H9 (cell line): ENCODE measurements around the gene GRID1. TPM values are rescaled to one million over a fixed set of nuclear protein-coding genes. Genes with fewer than 3 reads are reported as not detected.

ENCODE experiments used
- DNase-seq: peaks from one replicate; pipeline ENCODE4 v3.0.0-alpha.2; 2017
- H2AFZ ChIP-seq: one replicate; pipeline ENCODE4 v1.6.1; 2013; ENCODE audit warnings: mild to moderate bottlenecking, low read length, control low read depth, moderate library complexity
- H2AK5ac ChIP-seq: 2 replicates; pipeline ENCODE4 v1.6.1; 2013; ENCODE audit warnings: low read length, control low read depth, mixed read lengths; ENCODE audit not compliant: insufficient read length
- H2BK120ac ChIP-seq: one replicate; pipeline ENCODE4 v1.6.1; 2013; ENCODE audit warnings: low read depth, mild to moderate bottlenecking, low read length, control low read depth, inconsistent platforms; ENCODE audit not compliant: poor library complexity, severe bottlenecking
- H2BK12ac ChIP-seq: 2 replicates; pipeline ENCODE4 v1.6.1; 2013; ENCODE audit warnings: low read length, control low read depth, mixed read lengths, low read depth; ENCODE audit not compliant: insufficient read length
- H2BK15ac ChIP-seq: 2 replicates; pipeline ENCODE4 v1.6.1; 2013; ENCODE audit warnings: low read depth, low read length, control low read depth
- H2BK20ac ChIP-seq: one replicate; pipeline ENCODE4 v1.6.1; 2013; ENCODE audit warnings: low read depth, mild to moderate bottlenecking, low read length, control low read depth, inconsistent platforms; ENCODE audit not compliant: poor library complexity, severe bottlenecking
- H2BK5ac ChIP-seq: 2 replicates; pipeline ENCODE4 v1.6.1; 2013; ENCODE audit warnings: low read length, control low read depth, mixed read lengths; ENCODE audit not compliant: insufficient read length
- H3K14ac ChIP-seq: 2 replicates; pipeline ENCODE4 v1.6.1; 2013; ENCODE audit warnings: low read length, control low read depth; ENCODE audit not compliant: insufficient read depth
- H3K18ac ChIP-seq: 2 replicates; pipeline ENCODE4 v1.6.1; 2013; ENCODE audit warnings: low read depth, mild to moderate bottlenecking, mixed read lengths, low read length, control low read depth; ENCODE audit not compliant: insufficient read length
- H3K23ac ChIP-seq: 2 replicates; pipeline ENCODE4 v1.6.1; 2013; ENCODE audit warnings: low read length, control low read depth, mixed read lengths, low read depth; ENCODE audit not compliant: insufficient read length
- H3K23me2 ChIP-seq: 2 replicates; pipeline ENCODE4 v1.6.1; 2013; ENCODE audit warnings: low read depth, mild to moderate bottlenecking, mixed read lengths, low read length, control low read depth; ENCODE audit not compliant: insufficient read length, poor library complexity, severe bottlenecking
- H3K27ac ChIP-seq: 2 replicates; pipeline ENCODE4 v1.5.1; 2013; ENCODE audit warnings: low read length, control low read depth, mixed read lengths, low read depth; ENCODE audit not compliant: insufficient read length
- H3K27me3 ChIP-seq: 2 replicates; pipeline ENCODE4 v1.6.1; 2013; ENCODE audit warnings: low read length, control low read depth, inconsistent platforms; ENCODE audit not compliant: insufficient read depth
- H3K4ac ChIP-seq: 2 replicates; pipeline ENCODE4 v1.6.1; 2013; ENCODE audit warnings: low read depth, mild to moderate bottlenecking, control low read depth, inconsistent platforms, low read length, moderate library complexity
- H3K4me1 ChIP-seq: 2 replicates; pipeline ENCODE4 v1.6.1; 2013; ENCODE audit warnings: low read length, control low read depth, inconsistent platforms; ENCODE audit not compliant: insufficient read depth
- H3K4me2 ChIP-seq: 2 replicates; pipeline ENCODE4 v1.6.1; 2013; ENCODE audit warnings: low read length, control low read depth, mixed read lengths; ENCODE audit not compliant: insufficient read length, insufficient read depth
- H3K56ac ChIP-seq: 2 replicates; pipeline ENCODE4 v1.6.1; 2013; ENCODE audit warnings: low read depth, mild to moderate bottlenecking, mixed read lengths, low read length, control low read depth; ENCODE audit not compliant: insufficient read length
- H3K79me1 ChIP-seq: 2 replicates; pipeline ENCODE4 v1.6.1; 2013; ENCODE audit warnings: low read depth, mild to moderate bottlenecking, moderate library complexity, low read length, control low read depth, inconsistent platforms; ENCODE audit not compliant: insufficient read depth, poor library complexity, severe bottlenecking
- H3K79me2 ChIP-seq: 2 replicates; pipeline ENCODE4 v1.6.1; 2013; ENCODE audit warnings: low read length, control low read depth, inconsistent platforms; ENCODE audit not compliant: insufficient read depth
- H3K9ac ChIP-seq: 2 replicates; pipeline ENCODE4 v1.6.1; 2013; ENCODE audit warnings: low read length, control low read depth, mixed read lengths; ENCODE audit not compliant: insufficient read length; ENCODE audit errors: extremely low read depth
- H3K9me3 ChIP-seq: one replicate; pipeline ENCODE4 v1.6.1; 2013; ENCODE audit warnings: low read depth, low read length, inconsistent platforms; ENCODE audit not compliant: control insufficient read depth
- H3T11ph ChIP-seq: one replicate; pipeline ENCODE4 v1.6.1; 2013; ENCODE audit warnings: mild to moderate bottlenecking, low read length, control low read depth, inconsistent platforms
- H4K20me1 ChIP-seq: one replicate; pipeline ENCODE4 v1.6.1; 2013; ENCODE audit not compliant: control insufficient read depth, insufficient read length, insufficient read depth
- H4K5ac ChIP-seq: 2 replicates; pipeline ENCODE4 v1.6.1; 2013; ENCODE audit warnings: low read depth, mild to moderate bottlenecking, mixed read lengths, low read length, control low read depth; ENCODE audit not compliant: insufficient read length
- H4K8ac ChIP-seq: replicated peaks from 2 replicates; pipeline ENCODE4 v1.6.1; 2013; ENCODE audit warnings: low read length, control low read depth, mixed read lengths, low read depth; ENCODE audit not compliant: insufficient read length
- H4K91ac ChIP-seq: 2 replicates; pipeline ENCODE4 v1.6.1; 2013; ENCODE audit warnings: low read depth, mild to moderate bottlenecking, moderate library complexity, mixed read lengths, low read length, control low read depth; ENCODE audit not compliant: insufficient read length
- H3K27ac Mint-ChIP-seq, 3 experiments: 2 replicates in 2 of 3; 3 replicates in 1 of 3; pipeline ENCODE4 v1.8.0; 2020 to 2021; ENCODE audit warnings: mixed read lengths in 3 of 3, mild to moderate bottlenecking in 1 of 3, moderate library complexity in 1 of 3
- H3K27me3 Mint-ChIP-seq: 2 replicates; pipeline ENCODE4 v1.8.0; 2021; ENCODE audit warnings: low read depth, mild to moderate bottlenecking, moderate library complexity, mixed read lengths
- H3K36me3 Mint-ChIP-seq, 3 experiments: 2 replicates in 2 of 3; 3 replicates in 1 of 3; pipeline ENCODE4 v1.8.0; 2020 to 2021; ENCODE audit warnings: low read depth in 3 of 3, mixed read lengths in 3 of 3; ENCODE audit not compliant: insufficient read depth in 1 of 3
- H3K4me1 Mint-ChIP-seq, 2 experiments: 2 replicates each; pipeline ENCODE4 v1.8.0; 2020; ENCODE audit warnings: mixed read lengths in 2 of 2
- H3K4me3 Mint-ChIP-seq, 2 experiments: 2 replicates in 1 of 2; 3 replicates in 1 of 2; pipeline ENCODE4 v1.8.0; 2020 to 2021; ENCODE audit warnings: mild to moderate bottlenecking in 2 of 2, mixed read lengths in 2 of 2, moderate library complexity in 1 of 2
- H3K9me3 Mint-ChIP-seq, 2 experiments: 2 replicates in 1 of 2; 3 replicates in 1 of 2; pipeline ENCODE4 v1.8.0; 2020; ENCODE audit warnings: mild to moderate bottlenecking in 2 of 2, mixed read lengths in 2 of 2, moderate library complexity in 1 of 2
- CTCF ChIP-seq: fragments of 200-600 bp; sonication (generic); conservative IDR thresholded peaks from 3 replicates; pipeline ENCODE4 v1.8.0; 2021; ENCODE audit warnings: antibody characterized with exemption, mild to moderate bottlenecking
- WGBS: extraction: QIAGEN DNeasy Blood & Tissue Kit; methylation state at CpG from one replicate; pipeline ENCODE4 v1.1.7; 2013; ENCODE audit warnings: missing lambda C conversion rate, low lambda C conversion rate, mixed read lengths; ENCODE audit not compliant: insufficient read length; ENCODE audit errors: extremely low coverage; 5-methylcytosine and 5-hydroxymethylcytosine counted together
- total RNA-seq: library from RNA; stranded (reverse); gene quantifications from 2 replicates; pipeline ENCODE4 v1.2.1, GENCODE V29; 2021

Gene GRID1
- total RNA-seq, 1 experiment from 2014 or later, result 0.35 TPM

DNA sequence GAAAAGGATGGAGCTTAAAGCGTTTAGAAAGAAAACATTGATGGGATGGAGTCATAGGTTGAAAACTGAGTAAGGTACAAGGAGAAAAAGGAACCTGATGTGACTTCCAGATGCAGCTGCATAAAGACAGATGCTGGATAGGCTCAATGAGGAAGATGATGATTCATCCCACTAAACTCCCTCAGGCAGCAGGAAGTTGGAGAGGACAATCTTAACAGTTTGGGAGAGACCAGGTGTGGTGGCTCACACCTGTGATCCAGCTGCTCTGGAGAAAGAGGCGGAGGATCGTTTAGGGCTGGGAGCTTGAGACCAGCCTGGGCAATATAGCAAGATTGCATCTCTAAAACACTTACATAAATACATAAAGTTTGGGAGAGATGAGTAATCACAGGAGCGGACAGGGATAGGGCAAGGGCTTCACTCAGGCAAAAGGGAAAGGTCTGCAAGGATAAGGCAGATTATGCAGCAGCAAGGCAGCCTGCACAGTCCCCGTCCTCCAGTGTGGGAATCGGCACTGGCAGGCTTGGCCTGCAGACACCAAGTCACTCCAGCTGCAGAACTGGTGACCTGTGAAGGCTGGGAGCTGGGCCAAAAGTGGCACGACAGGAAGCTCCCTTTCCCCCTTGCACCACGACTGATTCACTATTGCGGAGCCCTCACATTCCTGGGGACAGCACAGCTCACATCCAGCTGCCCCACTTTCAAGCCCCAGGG lies 438.5 kb downstream of the GRID1 start:
- no peak overlapping the region for H2BK20ac ChIP-seq
- H3K23me2 ChIP-seq, result no peaks in the 10 kb centered on the region
- no peak overlapping the region for H2BK12ac ChIP-seq
- H3K18ac ChIP-seq, result no peak overlapping the region
- H2AFZ ChIP-seq, result no peak overlapping the region
- H3K27me3 Mint-ChIP-seq, result no peaks in the 10 kb centered on the region; the same call in 1 of the 2 replicates
- H3K9ac ChIP-seq, result no peak overlapping the region
- no peak overlapping the region for H2BK120ac ChIP-seq
- no peak overlapping the region for H3K27ac ChIP-seq
- H3K4me3 Mint-ChIP-seq, result no peak overlapping the region
- H3K79me1 ChIP-seq, result no peaks in the 10 kb centered on the region
- no peak overlapping the region for H3K23ac ChIP-seq
- no peak overlapping the region for H4K8ac ChIP-seq
- no peaks in the 10 kb centered on the region for H3K36me3 Mint-ChIP-seq
- H3K27me3 ChIP-seq, result no peaks in the 10 kb centered on the region
- H3K27ac Mint-ChIP-seq, result no peak overlapping the region
- no CpG with 5 or more reads among the region's 9 CpGs for WGBS
- no peaks in the 10 kb centered on the region for H3K79me2 ChIP-seq
- no peak overlapping the region for H4K5ac ChIP-seq
- H3K9me3 Mint-ChIP-seq, result no peaks in the 10 kb centered on the region
- H4K91ac ChIP-seq, result no peak overlapping the region
- no peak overlapping the region for H3T11ph ChIP-seq
- no peak for DNase-seq
- H3K4me1 ChIP-seq, result no peaks in the 10 kb centered on the region
- H3K9me3 ChIP-seq, result no peaks in the 10 kb centered on the region
- H3K4me2 ChIP-seq, result no peak overlapping the region
- H3K14ac ChIP-seq, result no peak overlapping the region; the same call in 1 of the 2 replicates
- TF ChIP-seq CTCF, result no peak
- H2BK5ac ChIP-seq, result no peak overlapping the region
- no peak overlapping the region for H2BK15ac ChIP-seq
- H4K20me1 ChIP-seq, result no peaks in the 10 kb centered on the region
- H3K4me1 Mint-ChIP-seq, result no peaks in the 10 kb centered on the region
- no peak overlapping the region for H2AK5ac ChIP-seq
- H3K4ac ChIP-seq, result no peak overlapping the region
- no peak overlapping the region for H3K56ac ChIP-seq
